Testis (tissue), 2 donors: Measurements from ENCODE around the gene HAUS2.

ENCODE experiments used
- POLR2A ChIP-seq: fragments of 450-650 bp; IDR thresholded peaks from one replicate; pipeline ENCODE4 v1.6.1; 2017; ENCODE audit warnings: antibody characterized with exemption, mild to moderate bottlenecking, moderate library complexity
- TF ChIP-seq, protein P1 (sequence below), 3 experiments: fragments of 450-650 bp in 2 of 3; fragments of 200-600 bp in 1 of 3; sonication (generic) in 1 of 3; IDR thresholded peaks; one replicate each; pipeline ENCODE4 v1.5.1; 2016 to 2019; ENCODE audit warnings: antibody characterized with exemption in 3 of 3, mild to moderate bottlenecking in 2 of 3, moderate library complexity in 1 of 3

DNA sequence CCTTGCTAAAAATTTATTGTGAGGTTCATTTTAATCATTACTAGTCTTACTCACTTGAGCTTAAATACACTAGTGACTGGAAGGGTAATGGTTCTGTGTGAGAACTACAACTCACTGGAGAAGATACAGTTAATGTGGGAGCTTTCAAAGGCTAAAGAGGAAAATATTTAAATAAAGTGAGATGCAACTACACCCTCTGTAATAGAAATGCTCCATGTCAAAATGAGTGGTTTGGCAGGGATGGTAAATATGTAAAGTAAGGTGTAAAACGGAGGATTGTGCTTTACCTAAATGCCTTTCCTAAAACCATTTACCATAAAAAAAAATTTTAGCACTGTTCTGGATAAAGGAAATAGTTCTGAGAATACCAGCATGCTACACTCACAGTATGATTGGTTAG is 15.4 kb upstream of the HAUS2 start:
- TF ChIP-seq, protein P1, sequence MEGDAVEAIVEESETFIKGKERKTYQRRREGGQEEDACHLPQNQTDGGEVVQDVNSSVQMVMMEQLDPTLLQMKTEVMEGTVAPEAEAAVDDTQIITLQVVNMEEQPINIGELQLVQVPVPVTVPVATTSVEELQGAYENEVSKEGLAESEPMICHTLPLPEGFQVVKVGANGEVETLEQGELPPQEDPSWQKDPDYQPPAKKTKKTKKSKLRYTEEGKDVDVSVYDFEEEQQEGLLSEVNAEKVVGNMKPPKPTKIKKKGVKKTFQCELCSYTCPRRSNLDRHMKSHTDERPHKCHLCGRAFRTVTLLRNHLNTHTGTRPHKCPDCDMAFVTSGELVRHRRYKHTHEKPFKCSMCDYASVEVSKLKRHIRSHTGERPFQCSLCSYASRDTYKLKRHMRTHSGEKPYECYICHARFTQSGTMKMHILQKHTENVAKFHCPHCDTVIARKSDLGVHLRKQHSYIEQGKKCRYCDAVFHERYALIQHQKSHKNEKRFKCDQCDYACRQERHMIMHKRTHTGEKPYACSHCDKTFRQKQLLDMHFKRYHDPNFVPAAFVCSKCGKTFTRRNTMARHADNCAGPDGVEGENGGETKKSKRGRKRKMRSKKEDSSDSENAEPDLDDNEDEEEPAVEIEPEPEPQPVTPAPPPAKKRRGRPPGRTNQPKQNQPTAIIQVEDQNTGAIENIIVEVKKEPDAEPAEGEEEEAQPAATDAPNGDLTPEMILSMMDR (IDR thresholded peaks at IDR 0.05), result no peak
- no peak for TF ChIP-seq POLR2A
